OCI-LY3 (cell line): ENCODE measurements around the gene ROPN1.

ENCODE experiments used
- EZH2phosphoT487 ChIP-seq: fragments of 200-600 bp; shearing (Covaris generic); IDR thresholded peaks from 2 replicates; pipeline ENCODE4 v1.6.1; 2018; ENCODE audit warnings: antibody characterized with exemption, mixed run types, low read depth
- TF ChIP-seq, protein P1 (sequence below): fragments of 200-600, 300-600 bp; sonication (generic); IDR thresholded peaks from 2 replicates; pipeline ENCODE4 v1.5.1; 2014; ENCODE audit warnings: antibody characterized with exemption, low read length, low read depth

DNA sequence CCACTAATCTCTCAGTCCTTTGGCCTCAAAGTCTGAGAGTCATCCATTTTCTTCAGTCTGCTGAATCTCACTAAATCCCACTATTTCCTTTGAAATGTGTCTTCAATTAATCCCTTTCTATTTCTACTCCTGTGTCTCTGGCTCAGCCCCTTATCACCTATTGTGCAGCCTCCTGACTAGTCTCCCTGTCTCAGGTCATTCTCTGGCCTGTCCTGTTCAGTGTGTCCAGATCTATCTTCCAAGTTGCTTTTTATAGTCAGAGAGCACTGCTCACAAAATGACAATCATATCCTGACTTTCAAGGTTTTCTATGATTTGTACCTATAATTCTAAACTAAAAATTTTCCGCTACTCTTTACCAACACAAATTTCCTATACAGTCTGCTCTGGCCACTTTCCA, 7.6 kb downstream of the ROPN1 start:
- TF ChIP-seq, protein P1, sequence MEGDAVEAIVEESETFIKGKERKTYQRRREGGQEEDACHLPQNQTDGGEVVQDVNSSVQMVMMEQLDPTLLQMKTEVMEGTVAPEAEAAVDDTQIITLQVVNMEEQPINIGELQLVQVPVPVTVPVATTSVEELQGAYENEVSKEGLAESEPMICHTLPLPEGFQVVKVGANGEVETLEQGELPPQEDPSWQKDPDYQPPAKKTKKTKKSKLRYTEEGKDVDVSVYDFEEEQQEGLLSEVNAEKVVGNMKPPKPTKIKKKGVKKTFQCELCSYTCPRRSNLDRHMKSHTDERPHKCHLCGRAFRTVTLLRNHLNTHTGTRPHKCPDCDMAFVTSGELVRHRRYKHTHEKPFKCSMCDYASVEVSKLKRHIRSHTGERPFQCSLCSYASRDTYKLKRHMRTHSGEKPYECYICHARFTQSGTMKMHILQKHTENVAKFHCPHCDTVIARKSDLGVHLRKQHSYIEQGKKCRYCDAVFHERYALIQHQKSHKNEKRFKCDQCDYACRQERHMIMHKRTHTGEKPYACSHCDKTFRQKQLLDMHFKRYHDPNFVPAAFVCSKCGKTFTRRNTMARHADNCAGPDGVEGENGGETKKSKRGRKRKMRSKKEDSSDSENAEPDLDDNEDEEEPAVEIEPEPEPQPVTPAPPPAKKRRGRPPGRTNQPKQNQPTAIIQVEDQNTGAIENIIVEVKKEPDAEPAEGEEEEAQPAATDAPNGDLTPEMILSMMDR = no peak
- TF ChIP-seq EZH2phosphoT487 = no peak
